Activated gamma-delta T cell (primary cell): Measurements from ENCODE around the gene GRIK5.

Source experiments
- DNase-seq: peaks from one replicate; lab custom pipeline; 2025; lab: John Stamatoyannopoulos, UW

GRIK5 gene

DNA sequence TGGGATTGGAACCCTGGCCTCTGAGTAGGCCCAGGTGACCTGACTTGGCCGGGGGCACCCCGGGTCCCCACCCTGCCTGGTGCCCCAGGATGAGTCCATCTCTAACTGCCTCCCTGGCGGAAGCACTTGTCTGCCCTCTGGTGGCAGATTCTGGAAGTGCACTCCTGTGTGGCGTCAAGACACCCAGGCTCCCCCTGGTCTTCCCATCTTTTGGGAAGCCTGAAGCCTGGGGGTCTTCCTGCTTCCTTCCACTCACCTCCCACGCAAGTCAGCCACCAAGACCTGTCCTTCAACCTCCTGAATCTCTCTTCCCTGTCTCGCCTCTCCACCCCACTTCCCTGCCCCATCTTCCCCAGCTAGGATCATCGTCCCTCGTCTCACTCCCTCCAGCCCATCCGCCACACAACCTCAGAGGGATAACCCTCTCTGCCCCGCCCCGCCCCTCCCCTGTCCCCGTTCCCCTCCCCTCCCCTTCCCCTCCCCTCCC is 118.3 kb downstream of the GRIK5 start:
- DNase-seq = no peak
